Activated CD4-positive, alpha-beta T cell treated with anti-CD3 and anti-CD28 coated beads, Interleukin-2, amount 50 U/mL, for 48 hours (primary cell): Measurements from ENCODE around the gene MTMR12.
"Not testable (repeated sequence)": the region's sequence is repeated elsewhere in the genome, so short reads cannot be mapped to it uniquely, and the experiment has no call there.

Experiments used
- DNase-seq, 2 experiments: peaks; one replicate each; pipeline ENCODE4 v3.0.0-alpha.2; 2020

Gene MTMR12

DNA sequence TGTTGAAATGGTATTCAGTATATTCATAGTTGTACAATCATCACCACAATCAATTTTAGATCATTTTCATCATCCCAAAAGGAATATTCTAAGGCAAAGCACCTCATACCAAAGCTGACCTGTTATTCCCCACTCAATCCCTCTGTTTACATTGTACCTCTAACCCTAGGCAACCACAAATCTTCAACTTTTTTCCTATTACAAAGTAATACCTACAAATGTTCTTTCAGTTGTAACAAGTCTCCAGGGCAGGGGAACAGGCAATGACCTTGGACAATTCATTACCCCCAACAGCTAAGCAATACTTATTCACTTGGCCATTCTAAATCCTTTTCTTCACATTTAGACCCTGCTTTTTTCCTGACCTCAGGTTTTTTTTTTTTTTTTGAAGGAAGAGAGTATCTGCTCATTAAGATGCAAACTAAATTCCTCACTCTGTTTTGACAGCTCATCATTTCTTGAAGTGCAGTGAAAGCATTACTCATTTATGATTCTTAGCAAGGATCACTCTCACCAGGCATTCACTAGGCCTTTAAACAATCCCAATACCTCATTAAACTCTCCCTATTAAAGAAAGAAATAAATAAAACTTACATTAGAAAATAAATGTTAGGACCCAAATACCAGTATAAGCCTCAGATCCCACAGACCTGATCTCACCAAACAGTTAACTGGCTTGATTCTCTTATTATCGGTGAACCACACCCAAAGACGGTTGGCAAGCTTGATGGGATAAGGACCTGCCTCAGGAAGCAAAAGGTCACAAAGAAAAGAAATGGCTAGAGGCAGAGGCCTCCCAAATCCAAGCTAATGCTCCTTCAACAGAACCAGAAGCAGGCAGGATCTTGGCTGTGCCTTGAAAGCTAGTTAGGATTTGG lies 15.3 kb downstream of the MTMR12 start:
- no peak for DNase-seq

DNA sequence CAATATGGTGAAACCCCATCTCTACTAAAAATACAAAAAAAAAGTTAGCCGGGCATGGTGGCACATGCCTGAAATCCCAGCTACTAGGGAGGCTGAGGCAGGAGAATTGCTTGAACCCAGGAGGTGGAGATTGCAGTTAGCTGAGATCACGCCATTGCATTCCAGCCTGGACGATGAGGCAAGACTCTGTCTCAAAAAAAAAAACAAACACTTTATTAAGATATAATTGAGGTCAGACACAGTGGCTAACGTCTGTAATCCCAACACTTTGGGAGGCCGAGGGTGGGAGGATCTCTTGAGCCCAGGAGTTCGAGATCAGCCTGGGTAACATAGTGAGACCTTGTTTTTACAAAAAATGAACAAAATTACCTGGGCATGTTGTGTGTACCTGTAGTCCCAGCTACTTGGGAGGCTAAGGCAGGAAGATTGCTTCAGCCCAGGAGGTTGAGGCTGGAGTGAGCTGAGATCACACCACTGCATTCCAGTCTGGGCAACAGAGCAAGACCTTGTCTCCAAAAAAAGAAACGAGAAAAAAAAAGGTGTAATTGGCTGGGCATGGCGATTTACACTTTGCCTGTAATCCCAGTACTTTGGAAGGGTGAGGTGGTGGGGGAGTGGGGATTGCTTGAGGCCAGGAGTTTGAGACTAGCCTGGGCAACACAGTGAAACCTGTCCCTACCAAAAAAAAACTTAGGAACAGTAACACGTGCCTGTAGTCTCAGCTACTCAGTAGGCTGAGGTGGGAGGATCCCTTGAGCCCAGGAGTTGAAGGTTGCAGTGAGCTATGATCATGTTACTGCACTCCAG lies 16.6 kb downstream of the MTMR12 start:
- DNase-seq = not testable (repeated sequence)

GRCh38 chr5:32291591-32291990 lies 21.1 kb downstream of the MTMR12 start:
- no peak for DNase-seq

- DNase-seq = no peak
Measured at GRCh38 chr5:32290922-32291321, 21.8 kb downstream of the MTMR12 start.

GRCh38 chr5:32290501-32290900 lies 22.2 kb downstream of the MTMR12 start:
- DNase-seq = not testable (repeated sequence)

- not testable (repeated sequence) for DNase-seq
Measured at GRCh38 chr5:32289986-32290385, 22.8 kb downstream of the MTMR12 start.

DNA sequence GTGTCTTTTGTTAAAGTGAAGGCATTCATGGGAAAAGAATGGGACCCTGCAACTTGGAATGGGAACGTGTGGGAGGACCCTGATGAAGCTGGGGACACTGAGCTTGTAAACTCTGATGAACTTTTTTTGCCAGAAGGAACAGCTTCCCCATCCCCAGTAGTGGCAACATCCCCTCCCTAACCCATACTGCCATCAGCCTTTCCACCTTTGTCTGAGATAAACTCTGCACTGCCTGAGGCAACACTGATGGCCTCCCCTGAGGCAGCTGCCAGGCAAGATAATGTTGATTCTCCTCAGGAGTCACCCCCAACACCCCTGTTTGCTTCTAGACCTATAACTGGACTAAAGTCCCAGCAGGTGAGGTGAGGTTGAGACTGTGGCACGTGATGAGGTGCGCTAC lies 24.6 kb downstream of the MTMR12 start:
- DNase-seq = not testable (repeated sequence)

DNA sequence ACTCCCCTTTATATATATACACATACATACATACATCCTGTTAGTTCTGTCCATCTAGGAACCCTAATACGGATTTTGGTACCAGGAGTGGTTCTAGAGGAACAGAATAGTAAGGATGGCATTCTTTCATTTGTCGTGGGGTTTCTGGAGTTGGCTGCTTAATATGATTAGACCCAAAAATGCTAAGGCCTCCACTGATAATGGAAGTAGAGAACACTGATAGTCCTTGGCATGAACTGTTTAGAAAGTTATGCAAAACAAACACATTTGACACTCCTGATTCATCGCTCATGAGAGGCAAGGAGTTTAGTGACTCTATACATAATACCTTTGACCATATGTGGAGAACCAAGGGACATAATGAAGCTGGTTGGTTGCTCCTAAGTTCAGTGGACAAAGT lies 25.2 kb downstream of the MTMR12 start:
- DNase-seq = not testable (repeated sequence)

GRCh38 chr5:32285510-32286138 lies 27.1 kb downstream of the MTMR12 start:
- DNase-seq = no peak

- DNase-seq = peak in 1 of 2 experiments; percentile 17
Measured at GRCh38 chr5:32283539-32284377, 29.0 kb downstream of the MTMR12 start.

DNA sequence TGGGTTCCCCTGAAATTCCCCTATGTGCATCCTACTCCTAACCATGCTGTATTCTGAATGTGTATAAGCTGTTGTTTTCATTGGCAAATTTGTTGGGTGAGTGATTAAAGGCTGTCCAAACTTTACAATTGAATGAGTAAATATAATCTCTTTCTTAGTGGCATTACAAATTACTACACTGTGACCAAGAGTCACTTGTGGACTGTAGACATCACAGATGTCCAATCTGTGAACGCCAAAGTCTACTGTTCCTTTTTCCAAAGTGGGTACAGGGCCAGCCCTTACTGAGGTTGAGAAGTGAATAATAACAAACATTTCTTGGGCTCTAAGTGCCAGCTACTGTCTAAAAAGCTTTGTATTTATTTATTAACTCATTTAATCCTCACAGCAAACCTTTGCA lies 29.7 kb downstream of the MTMR12 start:
- DNase-seq = no peak

- DNase-seq = no peak
Measured at GRCh38 chr5:32282633-32283032, 30.1 kb downstream of the MTMR12 start.

DNA sequence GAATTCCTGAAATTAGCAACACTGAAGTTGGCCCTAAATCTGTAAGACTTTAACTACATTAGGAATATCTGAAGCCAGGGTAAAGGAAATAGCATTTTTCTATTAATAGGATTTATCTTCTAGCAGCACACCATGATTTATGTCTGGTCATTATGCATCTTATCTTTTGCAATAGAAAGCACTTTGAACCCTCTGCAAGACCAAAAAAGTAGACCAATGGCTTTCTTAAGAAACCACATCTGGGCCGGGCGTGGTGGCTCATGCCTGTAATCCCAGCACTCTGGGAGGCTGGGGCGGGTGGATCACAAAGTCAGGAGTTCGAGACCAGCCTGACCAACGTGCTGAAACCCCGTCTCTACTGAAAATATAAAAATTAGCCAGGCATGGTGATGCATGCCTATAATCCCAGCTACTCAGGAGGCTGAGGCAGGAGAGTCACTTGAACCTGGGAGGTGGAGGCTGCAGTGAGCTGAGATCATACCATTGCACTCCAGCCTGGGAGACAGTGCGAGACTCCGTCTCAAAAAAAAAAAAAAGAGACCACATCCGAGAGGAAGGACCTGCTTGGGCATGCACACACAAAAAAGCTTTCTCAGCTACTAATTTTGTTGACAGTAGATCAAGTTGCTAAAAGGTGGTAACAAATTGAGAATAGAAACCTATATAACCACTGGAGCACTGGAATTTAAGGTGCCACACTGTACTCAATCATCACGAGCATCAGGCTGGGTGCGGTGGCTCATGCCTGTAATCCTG lies 31.2 kb downstream of the MTMR12 start:
- not testable (repeated sequence) for DNase-seq

- DNase-seq = peak; percentile 39 to 58
Measured at GRCh38 chr5:32280656-32281081, 32.1 kb downstream of the MTMR12 start.

- no peak for DNase-seq
Measured at GRCh38 chr5:32279786-32280185, 33.0 kb downstream of the MTMR12 start.

GRCh38 chr5:32279223-32279622 lies 33.5 kb downstream of the MTMR12 start:
- no peak for DNase-seq

DNA sequence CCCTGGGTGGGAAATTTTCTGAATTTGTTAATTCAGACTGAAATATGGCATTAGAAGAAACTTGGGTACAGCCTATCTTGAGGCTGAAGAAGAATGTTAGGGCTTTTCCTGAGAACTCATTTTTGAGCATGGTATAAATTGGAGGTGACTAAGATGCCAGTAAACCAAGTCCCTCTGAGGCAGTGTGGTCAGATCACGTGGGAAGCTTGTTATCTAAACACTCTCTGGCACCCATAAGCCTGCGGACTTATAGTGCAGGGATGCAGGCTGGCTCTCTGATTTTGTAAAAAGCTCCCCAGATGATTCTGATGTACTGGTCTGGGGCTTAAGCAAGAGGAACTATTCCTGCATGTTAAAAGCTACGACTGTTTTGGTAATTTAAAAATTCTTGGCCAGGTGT lies 34.3 kb downstream of the MTMR12 start:
- DNase-seq = peak in 1 of 2 experiments; percentile 11

DNA sequence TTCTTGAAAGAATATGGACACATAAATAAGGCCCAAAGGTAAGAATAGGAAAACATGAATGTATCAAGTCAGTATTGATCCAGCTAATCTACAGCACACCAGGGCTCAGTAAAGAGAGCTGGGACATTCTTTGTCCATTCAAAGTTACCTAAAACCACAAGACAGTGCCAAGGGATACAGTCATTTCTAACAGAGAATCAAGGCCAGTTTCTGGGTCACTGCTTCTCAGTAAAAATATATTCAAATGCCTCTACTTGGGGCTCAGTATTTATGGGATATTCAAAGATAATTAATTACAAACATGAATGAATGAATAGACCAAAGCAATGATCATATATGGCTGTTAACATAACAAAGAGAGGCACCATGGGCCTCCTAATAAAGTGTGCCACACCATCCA lies 34.9 kb downstream of the MTMR12 start:
- DNase-seq = no peak

DNA sequence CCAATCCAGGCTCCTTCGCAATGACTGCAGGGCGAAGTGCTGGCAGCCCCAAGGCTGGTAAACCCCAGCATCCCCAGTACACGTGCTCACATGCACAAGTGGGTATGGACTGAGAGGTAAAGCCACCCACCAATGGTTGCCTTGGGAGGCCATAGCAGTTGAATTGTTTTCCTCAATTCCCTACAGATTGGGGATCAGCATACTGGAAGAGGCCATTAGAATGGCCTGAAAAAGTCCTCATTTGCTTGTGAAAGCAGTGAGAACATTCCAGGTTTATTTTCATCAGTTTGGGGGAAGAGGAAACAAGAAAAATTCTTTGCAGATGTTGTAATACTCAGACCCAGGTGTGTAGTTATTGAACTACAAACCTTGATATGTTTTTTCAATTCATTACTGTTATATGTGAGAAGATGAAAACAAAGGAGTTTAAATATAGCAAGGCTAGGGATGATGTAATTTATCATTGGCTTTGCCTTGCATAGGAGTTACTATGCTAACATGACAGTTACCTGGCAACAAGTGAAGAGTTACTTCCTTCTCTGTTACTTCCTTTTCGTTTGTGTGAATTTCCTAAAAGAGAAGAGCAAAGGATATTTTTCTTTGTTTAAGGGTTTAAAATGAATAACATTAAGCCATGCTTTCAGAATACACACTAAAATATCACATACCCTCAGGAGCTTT lies 36.4 kb downstream of the MTMR12 start:
- no peak for DNase-seq

- DNase-seq = no peak
Measured at GRCh38 chr5:32275396-32275741, 37.4 kb downstream of the MTMR12 start.
